Mucosa of rectum (tissue), 2 donors: ENCODE results near the gene GPN2.
"Not testable (repeated sequence)": the region's sequence is repeated elsewhere in the genome, so short reads cannot be mapped to it uniquely, and the experiment has no call there.

Experiments
- H3K27ac ChIP-seq, 2 donors: one replicate each; pipeline ENCODE4 v1.7.0; 2013; ENCODE audit warnings: inconsistent platforms in 2 of 2, low read depth in 2 of 2, low read length in 2 of 2
- H3K27me3 ChIP-seq, 2 donors: one replicate each; pipeline ENCODE4 v1.7.0; 2013; ENCODE audit warnings: low read length in 2 of 2; ENCODE audit not compliant: control insufficient read depth in 2 of 2, insufficient read depth in 2 of 2
- H3K36me3 ChIP-seq, 2 donors: one replicate each; pipeline ENCODE4 v1.7.0; 2013; ENCODE audit warnings: low read length in 2 of 2; ENCODE audit not compliant: control insufficient read depth in 2 of 2, insufficient read depth in 2 of 2
- H3K4me1 ChIP-seq, 2 donors: one replicate each; pipeline ENCODE4 v1.7.0; 2013; ENCODE audit warnings: low read length in 2 of 2, mild to moderate bottlenecking in 1 of 2; ENCODE audit not compliant: control insufficient read depth in 2 of 2, insufficient read depth in 2 of 2
- H3K4me3 ChIP-seq, 2 donors: one replicate each; pipeline ENCODE4 v1.7.0; 2013; ENCODE audit warnings: low read length in 2 of 2
- H3K9ac ChIP-seq, 2 donors: one replicate each; pipeline ENCODE4 v1.7.0; 2013; ENCODE audit warnings: low read length in 2 of 2, low read depth in 1 of 2, mild to moderate bottlenecking in 1 of 2
- H3K9me3 ChIP-seq, 2 donors: one replicate each; pipeline ENCODE4 v1.7.0; 2013; ENCODE audit warnings: low read length in 2 of 2; ENCODE audit not compliant: control insufficient read depth in 2 of 2
- donor health status: healthy.
- donor health status: Normal muscosa, but diverticular disease.

The GPN2 gene

DNA sequence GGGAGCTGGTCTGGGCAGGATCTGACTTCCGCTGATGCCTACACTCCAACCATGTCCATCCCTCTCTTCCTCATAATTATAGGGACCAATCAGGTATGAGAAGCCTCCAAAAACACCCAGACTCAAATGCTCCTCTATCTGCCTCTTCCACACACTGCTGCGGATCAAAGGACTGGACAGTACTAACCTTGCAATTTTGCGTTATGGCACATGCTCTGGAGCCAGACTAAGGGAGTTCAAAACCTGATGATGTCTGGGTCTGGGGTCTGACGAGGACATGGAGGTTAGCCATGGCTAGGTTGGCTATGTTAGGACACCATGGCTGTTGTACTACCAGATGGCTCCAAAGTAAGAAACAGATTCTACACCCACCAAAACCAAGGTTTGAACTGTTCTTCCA lies 10.3 kb downstream of the GPN2 start:
- H3K36me3 ChIP-seq = peaks cover 43 to 49% of the 10 kb centered on the region in 2 donors
- peaks cover 14% of the 10 kb centered on the region in 2 donors for H3K4me1 ChIP-seq
- H3K27me3 ChIP-seq = no peaks in the 10 kb centered on the region
- H3K9me3 ChIP-seq = no peaks in the 10 kb centered on the region
- H3K9ac ChIP-seq = peak overlapping the region in 1 of 2 donors; percentile 41
- peak overlapping the region; percentile 77 to 82 for H3K27ac ChIP-seq
- H3K4me3 ChIP-seq = no peak overlapping the region

DNA sequence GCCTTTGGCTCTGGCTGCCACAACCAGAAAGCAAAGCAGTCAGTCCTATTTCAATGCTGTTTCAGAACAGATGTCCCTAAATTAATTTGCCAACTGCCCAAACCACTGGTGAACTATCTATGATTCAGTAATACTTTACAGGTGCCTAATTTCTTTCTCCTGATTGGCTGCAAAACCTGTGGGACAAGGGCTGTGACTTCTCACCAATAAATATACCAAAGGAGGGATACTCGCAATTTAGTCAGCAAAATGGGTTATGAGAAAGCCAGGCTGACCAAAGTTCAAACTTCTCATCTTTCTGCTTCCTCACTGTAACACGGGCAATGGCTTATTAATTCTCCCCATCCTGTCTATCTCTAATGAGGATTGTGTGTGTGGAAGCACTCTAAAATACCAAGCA lies 12.8 kb downstream of the GPN2 start:
- Histone ChIP-seq H3K27me3 (no peaks in the 10 kb centered on the region), H3K27ac (no peak overlapping the region), H3K4me3 (no peak overlapping the region), H3K9ac (peak overlapping the region in 1 of 2 donors; percentile 3), H3K4me1 (peaks cover 14% of the 10 kb centered on the region in 2 donors), H3K36me3 (peaks cover 20 to 27% of the 10 kb centered on the region in 2 donors), H3K9me3 (no peaks in the 10 kb centered on the region)

DNA sequence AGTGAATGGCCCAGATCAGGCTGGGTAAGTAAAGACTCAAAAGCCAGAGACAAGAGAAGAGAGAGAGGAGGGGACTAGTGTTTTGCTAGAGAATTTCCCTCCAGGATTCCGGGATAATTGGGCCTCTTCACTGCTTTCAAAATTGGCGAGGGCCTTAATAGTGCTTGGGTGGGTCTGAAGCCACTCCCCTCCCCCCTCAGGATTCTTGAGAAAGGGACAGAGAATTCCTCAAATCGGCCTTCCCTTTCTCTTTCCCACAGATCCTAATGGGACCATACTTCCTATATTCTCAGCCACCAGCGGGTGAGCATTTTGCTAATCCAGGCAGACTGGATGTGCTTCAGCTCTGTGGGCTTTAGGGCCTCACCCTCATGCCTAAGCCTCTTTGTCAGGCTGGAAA lies 15.2 kb downstream of the GPN2 start:
- Histone ChIP-seq H3K4me3 (no peak overlapping the region), H3K27ac (no peak overlapping the region), H3K27me3 (no peaks in the 10 kb centered on the region), H3K9ac (no peak overlapping the region), H3K9me3 (no peaks in the 10 kb centered on the region), H3K36me3 (peaks cover 13 to 15% of the 10 kb centered on the region in 2 donors), H3K4me1 (peaks cover 12 to 14% of the 10 kb centered on the region in 2 donors)

DNA sequence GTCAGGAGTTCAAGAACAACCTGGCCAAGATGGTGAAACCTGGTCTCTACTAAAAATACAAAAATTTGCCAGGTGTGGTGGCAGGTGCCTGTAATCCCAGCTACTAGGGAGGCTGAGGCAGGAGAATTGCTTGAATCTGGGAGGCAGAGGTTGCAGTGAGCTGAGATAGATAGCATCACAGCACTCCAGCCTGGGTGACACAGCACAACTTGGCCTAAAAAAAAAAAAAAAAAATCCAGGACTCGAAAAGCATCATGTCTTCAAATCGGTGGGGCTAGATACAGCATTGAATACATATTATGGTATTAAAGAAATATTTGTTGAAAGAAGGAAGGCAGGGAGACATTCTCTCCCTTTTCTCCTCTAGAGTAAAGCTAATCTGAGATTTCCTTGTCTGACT lies 17.0 kb downstream of the GPN2 start:
- H3K9me3 ChIP-seq, H3K27me3 ChIP-seq, H3K36me3 ChIP-seq, H3K9ac ChIP-seq, H3K27ac ChIP-seq, H3K4me3 ChIP-seq, H3K4me1 ChIP-seq: not testable (repeated sequence)

DNA sequence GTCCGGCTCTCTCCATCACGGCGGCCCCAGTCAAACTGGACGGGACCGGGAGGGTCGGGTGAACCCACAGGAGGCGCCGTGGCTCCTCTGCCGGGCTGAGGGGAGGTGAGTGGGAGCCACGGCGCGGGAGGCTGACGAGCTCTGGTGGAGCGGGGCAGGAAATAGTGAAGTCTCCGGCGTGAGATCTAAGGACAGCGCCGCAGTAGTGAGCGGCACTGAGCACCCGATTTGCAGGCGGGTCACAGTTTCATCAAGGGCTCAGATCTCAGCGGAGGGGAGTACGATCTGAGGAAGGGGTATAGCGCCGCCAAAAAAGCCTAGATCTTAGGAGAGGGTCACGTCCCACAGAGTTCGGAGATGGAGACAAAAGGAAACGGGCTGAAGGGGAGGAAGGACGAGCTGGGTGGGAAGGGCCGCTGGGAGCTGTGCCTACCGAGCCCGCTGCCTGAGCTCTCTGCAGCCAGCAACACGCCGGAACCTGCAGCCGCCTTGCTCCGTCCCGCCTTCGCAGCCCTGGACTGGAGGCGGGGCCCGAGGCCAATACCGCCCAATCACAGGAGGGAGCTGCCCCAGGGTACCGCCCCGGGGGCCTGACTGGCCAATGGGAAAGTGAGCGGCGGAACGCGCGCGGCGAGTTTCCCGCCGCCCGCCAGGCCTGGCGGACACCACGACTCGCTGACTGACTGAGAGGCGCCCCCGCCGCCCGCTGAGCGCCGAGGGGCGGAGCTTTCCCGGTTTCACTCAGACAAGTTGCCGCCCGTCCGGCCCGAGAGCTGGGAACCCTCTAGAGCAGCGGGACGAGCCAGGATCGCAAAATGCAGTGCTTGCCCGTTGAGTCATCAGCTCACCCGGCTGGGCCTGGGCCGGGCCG lies 25.2 kb downstream of the GPN2 start:
- peak overlapping the region; percentile 85 to 87 for H3K4me3 ChIP-seq
- no peaks in the 10 kb centered on the region for H3K27me3 ChIP-seq
- H3K9me3 ChIP-seq = no peaks in the 10 kb centered on the region
- H3K9ac ChIP-seq = peak overlapping the region; percentile 95 to 97
- peak overlapping the region; percentile 97 to 98 for H3K27ac ChIP-seq
- H3K36me3 ChIP-seq = no peaks in the 10 kb centered on the region
- H3K4me1 ChIP-seq = peaks cover 11 to 21% of the 10 kb centered on the region in 2 donors

DNA sequence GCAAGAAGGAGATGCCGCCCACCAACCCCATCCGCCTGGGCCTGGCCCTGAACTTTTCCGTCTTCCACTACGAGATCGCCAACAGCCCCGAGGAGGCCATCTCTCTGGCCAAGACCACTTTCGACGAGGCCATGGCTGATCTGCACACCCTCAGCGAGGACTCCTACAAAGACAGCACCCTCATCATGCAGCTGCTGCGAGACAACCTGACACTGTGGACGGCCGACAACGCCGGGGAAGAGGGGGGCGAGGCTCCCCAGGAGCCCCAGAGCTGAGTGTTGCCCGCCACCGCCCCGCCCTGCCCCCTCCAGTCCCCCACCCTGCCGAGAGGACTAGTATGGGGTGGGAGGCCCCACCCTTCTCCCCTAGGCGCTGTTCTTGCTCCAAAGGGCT lies 26.4 kb downstream of the GPN2 start:
- H3K9me3 ChIP-seq = no peaks in the 10 kb centered on the region
- peaks cover 11 to 21% of the 10 kb centered on the region in 2 donors for H3K4me1 ChIP-seq
- peak overlapping the region; percentile 94 to 97 for H3K27ac ChIP-seq
- peak overlapping the region; percentile 90 to 97 for H3K9ac ChIP-seq
- peak overlapping the region; percentile 84 to 85 for H3K4me3 ChIP-seq
- no peaks in the 10 kb centered on the region for H3K27me3 ChIP-seq
- no peaks in the 10 kb centered on the region for H3K36me3 ChIP-seq

DNA sequence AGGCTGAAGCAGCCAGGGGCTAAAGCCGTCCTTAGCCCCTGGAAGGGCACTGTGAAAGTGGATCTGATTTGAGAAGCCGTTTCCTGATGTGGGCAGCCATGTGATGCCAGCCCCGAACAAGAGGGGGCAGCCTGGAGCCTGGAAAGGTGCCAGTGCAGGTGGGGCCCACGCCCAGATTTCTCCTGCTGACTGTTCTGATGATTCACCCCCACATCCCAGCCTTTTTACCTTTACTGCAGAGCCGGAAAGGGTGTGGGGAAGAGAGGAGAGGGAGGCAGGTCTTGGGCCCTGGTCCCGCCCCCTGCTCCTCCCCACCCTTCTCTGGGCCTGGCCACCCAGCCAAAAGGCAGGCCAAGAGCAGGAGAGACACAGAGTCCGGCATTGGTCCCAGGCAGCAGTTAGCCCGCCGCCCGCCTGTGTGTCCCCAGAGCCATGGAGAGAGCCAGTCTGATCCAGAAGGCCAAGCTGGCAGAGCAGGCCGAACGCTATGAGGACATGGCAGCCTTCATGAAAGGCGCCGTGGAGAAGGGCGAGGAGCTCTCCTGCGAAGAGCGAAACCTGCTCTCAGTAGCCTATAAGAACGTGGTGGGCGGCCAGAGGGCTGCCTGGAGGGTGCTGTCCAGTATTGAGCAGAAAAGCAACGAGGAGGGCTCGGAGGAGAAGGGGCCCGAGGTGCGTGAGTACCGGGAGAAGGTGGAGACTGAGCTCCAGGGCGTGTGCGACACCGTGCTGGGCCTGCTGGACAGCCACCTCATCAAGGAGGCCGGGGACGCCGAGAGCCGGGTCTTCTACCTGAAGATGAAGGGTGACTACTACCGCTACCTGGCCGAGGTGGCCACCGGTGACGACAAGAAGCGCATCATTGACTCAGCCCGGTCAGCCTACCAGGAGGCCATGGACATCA lies 27.1 kb downstream of the GPN2 start, which contains the start of gene SFN:
SFN (plus strand) TSS at position 369 of the 904 bp plus-strand sequence; CDS start at position 433, 64 bp downstream.
- Histone ChIP-seq H3K36me3 (no peaks in the 10 kb centered on the region), H3K27ac (peak within 1 kb of the TSS; percentile 94 to 97), H3K27me3 (no peaks in the 10 kb centered on the region), H3K4me1 (peaks cover 11 to 21% of the 10 kb centered on the region in 2 donors), H3K9ac (peak within 1 kb of the TSS; percentile 90 to 97), H3K4me3 (peak within 1 kb of the TSS; percentile 84 to 85), H3K9me3 (no peaks in the 10 kb centered on the region)

DNA sequence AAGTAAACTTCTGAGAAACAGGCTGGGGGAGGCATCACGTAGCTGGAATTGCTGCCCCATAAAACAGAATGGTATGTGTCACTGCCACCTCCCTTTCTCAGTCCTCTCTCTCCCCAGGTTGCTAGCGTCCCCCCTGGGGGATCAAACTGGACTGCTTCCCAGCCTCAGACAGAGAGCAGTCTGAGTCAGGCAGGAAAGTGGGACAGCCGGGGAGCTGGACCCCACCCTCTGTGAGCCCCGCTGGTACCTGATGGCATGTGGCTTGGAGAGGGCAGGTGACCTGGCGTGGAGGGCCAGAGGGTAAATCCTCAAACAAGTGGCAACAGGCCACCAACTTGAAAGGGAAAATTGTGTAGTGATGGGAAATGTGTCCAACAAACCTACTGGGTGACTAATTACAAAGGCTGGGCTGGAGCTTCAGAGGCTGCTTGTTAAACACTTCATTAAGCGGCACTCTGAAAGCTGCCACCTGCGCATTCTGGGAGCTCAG lies 28.1 kb downstream of the GPN2 start:
- Histone ChIP-seq H3K9me3 (no peaks in the 10 kb centered on the region), H3K4me3 (no peak overlapping the region), H3K9ac (peak overlapping the region in 1 of 2 donors; percentile 59), H3K27me3 (no peaks in the 10 kb centered on the region), H3K27ac (peak overlapping the region; percentile 84 to 94), H3K36me3 (peaks cover 0 to 1% of the 10 kb centered on the region in 2 donors), H3K4me1 (peaks cover 11 to 21% of the 10 kb centered on the region in 2 donors)

DNA sequence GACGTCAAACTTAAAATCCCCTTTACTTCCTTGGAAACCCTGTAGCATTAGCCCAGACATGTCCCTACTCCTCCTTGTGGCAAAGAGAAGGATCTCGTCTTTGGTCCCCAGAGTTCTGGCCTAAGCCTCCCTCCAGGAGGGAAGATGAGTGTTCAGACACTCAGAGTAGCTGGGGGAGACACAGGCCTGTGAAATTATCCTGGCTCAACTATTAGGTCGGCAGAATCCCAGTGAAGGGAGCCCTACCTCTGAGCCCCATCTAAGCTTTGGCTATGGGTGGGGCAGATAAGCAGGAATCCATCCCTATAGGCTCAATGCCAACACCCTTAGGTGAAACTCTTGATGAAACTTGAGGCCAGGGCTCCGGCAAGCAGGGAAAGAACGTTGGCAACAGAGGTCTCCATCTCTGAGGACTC lies 28.8 kb downstream of the GPN2 start:
- Histone ChIP-seq H3K9me3 (no peaks in the 10 kb centered on the region), H3K4me1 (peaks cover 11 to 21% of the 10 kb centered on the region in 2 donors), H3K27ac (peak overlapping the region in 1 of 2 donors; percentile 84), H3K27me3 (no peaks in the 10 kb centered on the region), H3K36me3 (peaks cover 0 to 2% of the 10 kb centered on the region in 2 donors), H3K9ac (no peak overlapping the region), H3K4me3 (no peak overlapping the region)
